ENCODE data around the gene CNTNAP2. TPM values are rescaled to one million over a fixed set of nuclear protein-coding genes. Genes with fewer than 3 reads are reported as not detected.

CNTNAP2 gene
- total RNA-seq, 4 donors from 2014 or later: 0.91 to 16.0 TPM; not detected in 2

DNA sequence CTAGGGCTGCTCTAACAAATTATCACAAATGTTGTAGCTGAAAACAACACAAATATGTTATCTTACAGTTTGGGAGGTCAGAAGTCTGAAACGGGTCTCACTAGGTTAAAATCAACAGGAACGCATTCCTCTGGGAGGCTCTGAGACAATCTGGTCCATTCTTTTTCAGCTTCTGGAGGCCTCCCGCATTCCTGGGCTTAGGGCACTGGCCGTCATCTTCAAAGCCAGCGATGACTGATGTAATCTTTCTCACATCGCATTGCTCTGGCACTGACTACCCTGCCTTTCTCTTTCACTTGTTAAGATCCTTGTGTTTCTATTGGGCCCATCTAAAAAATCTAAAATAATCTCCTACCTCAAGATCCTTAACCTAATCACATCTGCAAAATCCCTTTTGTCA is 1402.5 kb downstream of the CNTNAP2 start:
- Histone ChIP-seq H3K27ac (no peak overlapping the region), H3K27me3 (no peaks in the 10 kb centered on the region)
- no peak for TF ChIP-seq POLR2A (IDR thresholded peaks at IDR 0.05)

DNA sequence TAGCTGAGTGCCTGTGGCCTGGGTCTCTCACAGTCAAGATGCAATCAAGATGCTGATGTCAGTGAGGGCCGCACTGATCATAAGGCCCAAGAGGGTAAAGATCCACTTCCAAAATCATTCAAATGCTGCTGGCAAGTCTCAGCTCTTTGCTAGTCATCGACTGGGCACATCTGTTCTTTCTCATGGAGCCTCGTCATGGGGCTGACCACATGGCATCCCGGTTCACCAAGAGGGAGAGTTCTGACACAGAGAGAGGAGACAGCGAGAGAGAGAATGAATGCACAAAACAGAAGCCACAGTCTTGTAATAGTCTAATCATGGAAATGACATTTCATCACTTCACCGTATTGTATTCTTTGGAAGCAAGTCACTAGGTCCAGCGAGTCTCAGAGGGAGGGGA is 1406.5 kb downstream of the CNTNAP2 start:
- Histone ChIP-seq H3K27me3 (no peaks in the 10 kb centered on the region), H3K36me3 (no peaks in the 10 kb centered on the region), H3K4me1 (no peaks in the 10 kb centered on the region), H3K27ac (no peak overlapping the region), H3K4me3 (no peak overlapping the region), H3K9me3 (no peaks in the 10 kb centered on the region)
- intact Hi-C loops (cut with DNase I; ENCODE audit: low total_unique reads): no loop called here
- TF ChIP-seq POLR2A (IDR thresholded peaks at IDR 0.05): no peak
- TF ChIP-seq, protein P1, sequence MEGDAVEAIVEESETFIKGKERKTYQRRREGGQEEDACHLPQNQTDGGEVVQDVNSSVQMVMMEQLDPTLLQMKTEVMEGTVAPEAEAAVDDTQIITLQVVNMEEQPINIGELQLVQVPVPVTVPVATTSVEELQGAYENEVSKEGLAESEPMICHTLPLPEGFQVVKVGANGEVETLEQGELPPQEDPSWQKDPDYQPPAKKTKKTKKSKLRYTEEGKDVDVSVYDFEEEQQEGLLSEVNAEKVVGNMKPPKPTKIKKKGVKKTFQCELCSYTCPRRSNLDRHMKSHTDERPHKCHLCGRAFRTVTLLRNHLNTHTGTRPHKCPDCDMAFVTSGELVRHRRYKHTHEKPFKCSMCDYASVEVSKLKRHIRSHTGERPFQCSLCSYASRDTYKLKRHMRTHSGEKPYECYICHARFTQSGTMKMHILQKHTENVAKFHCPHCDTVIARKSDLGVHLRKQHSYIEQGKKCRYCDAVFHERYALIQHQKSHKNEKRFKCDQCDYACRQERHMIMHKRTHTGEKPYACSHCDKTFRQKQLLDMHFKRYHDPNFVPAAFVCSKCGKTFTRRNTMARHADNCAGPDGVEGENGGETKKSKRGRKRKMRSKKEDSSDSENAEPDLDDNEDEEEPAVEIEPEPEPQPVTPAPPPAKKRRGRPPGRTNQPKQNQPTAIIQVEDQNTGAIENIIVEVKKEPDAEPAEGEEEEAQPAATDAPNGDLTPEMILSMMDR (IDR thresholded peaks at IDR 0.05): no peak
- no peak for DNase-seq

More for the DNA sequence above, 1402.5 kb downstream of the CNTNAP2 start:
- Histone ChIP-seq H3K4me3 (no peak overlapping the region), H3K4me1 (no peaks in the 10 kb centered on the region), H3K36me3 (no peaks in the 10 kb centered on the region), H3K9me3 (no peaks in the 10 kb centered on the region)
- no peak for DNase-seq
- intact Hi-C loops (cut with DNase I; ENCODE audit: low total_unique reads): no loop called here

DNA sequence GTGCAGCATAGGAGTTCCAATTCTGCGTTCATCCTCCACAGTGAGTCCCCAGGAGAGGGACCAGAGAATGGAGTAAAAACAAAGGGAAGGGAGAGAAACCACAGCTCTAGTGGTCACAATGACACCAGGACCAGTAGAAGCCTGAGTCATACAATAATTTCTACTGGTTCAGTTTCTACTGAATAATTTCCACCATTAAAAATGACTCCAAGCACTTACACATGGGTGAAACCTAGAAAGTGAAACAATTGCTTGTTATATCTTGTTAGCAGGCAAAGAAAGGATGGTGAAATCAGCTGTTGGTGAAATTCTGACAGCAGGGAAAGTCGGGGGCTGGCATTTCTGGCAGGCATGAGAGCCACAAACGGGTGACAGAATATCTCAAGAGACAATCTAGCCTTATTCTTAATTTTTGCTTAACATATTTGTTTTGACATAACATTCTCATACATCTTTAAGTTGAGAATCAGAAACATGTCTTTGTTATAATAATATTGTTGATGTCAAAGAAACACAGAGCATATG is 1408.2 kb downstream of the CNTNAP2 start:
- TF ChIP-seq POLR2A (IDR thresholded peaks at IDR 0.05): no peak
- TF ChIP-seq, protein P1 (IDR thresholded peaks at IDR 0.05): no peak
- no peak for DNase-seq
- Histone ChIP-seq H3K27ac (no peak overlapping the region), H3K36me3 (no peaks in the 10 kb centered on the region), H3K4me3 (no peak overlapping the region), H3K4me1 (no peaks in the 10 kb centered on the region), H3K27me3 (no peaks in the 10 kb centered on the region), H3K9me3 (no peaks in the 10 kb centered on the region)
- intact Hi-C loops (cut with DNase I; ENCODE audit: low total_unique reads): no loop called here

DNA sequence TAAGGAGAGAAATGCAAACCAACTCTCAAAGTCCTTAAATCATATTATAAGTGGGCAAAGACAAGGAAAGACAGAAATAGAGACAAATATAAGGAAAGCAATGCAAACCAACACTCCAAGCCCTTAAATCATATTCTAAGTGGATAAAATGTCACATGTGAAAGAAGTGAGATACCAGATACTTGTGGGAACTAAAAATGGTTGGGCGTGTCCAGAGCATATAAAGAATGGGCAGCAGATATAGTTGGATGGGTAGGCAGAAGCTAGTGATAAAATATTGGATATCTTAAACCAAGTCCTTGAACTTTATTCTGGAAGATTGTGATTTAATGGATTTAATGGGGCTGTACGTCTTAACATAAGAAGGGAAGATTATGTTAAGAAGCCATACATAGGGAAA is 1408.7 kb downstream of the CNTNAP2 start:
- intact Hi-C loops (cut with DNase I; ENCODE audit: low total_unique reads): no loop called here

DNA sequence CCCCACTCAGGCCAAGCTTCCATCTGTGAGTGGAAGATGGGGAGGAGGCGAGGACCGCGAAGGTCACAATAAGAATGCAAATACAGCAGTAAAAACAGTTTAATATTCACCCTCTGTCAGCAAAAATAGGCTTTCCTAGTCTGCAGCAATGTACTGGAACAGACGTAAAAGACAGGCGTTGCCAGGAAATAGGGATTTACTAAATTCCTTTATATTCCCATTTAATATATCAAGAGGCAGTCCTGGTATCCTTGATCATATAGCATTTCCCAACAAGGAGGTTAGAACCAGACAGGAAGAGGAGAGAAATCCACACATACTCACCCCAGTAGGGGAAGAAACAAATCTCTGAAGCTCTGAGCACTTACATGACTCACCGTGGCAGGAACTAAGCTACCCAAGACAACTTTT is 1419.1 kb downstream of the CNTNAP2 start:
- H3K4me1 ChIP-seq: no peaks in the 10 kb centered on the region
- no peak overlapping the region for H3K4me3 ChIP-seq
- TF ChIP-seq, protein P1 (IDR thresholded peaks at IDR 0.05): no peak
- no peak for TF ChIP-seq POLR2A (IDR thresholded peaks at IDR 0.05)
- DNase-seq: no peak
- intact Hi-C loops (cut with DNase I; ENCODE audit: low total_unique reads): no loop called here
- H3K9me3 ChIP-seq: no peaks in the 10 kb centered on the region
- no peak overlapping the region for H3K27ac ChIP-seq
- H3K27me3 ChIP-seq: no peaks in the 10 kb centered on the region
- no peaks in the 10 kb centered on the region for H3K36me3 ChIP-seq

More for the DNA sequence above, 1408.7 kb downstream of the CNTNAP2 start:
- H3K9me3 ChIP-seq: no peaks in the 10 kb centered on the region
- DNase-seq: no peak
- H3K27ac ChIP-seq: no peak overlapping the region
- H3K27me3 ChIP-seq: no peaks in the 10 kb centered on the region
- TF ChIP-seq, protein P1 (IDR thresholded peaks at IDR 0.05): no peak
- TF ChIP-seq POLR2A (IDR thresholded peaks at IDR 0.05): no peak
- H3K4me1 ChIP-seq: no peaks in the 10 kb centered on the region
- no peaks in the 10 kb centered on the region for H3K36me3 ChIP-seq
- no peak overlapping the region for H3K4me3 ChIP-seq

DNA sequence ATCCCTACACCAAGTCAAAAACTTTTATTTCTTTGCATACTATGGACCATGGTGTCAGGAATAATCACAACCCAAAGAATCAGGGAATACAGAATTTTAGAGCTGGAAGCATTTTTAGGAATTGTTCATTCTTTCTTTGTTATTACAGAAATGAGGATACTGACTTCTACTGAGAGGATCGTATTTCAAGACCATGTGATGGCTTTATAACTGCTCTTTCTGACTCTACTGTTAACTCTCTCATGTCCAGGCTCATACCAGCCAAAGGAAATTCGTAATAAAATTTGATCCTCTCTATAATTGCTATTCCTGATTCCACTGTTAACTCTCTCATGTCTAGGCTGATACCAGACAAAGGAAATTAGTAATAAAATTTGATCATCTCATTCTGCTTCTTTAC is 1423.1 kb downstream of the CNTNAP2 start:
- intact Hi-C loops (cut with DNase I; ENCODE audit: low total_unique reads): no loop called here
- TF ChIP-seq, protein P1 (IDR thresholded peaks at IDR 0.05): no peak
- no peak for TF ChIP-seq POLR2A (IDR thresholded peaks at IDR 0.05)
- H3K4me1 ChIP-seq: no peaks in the 10 kb centered on the region
- no peaks in the 10 kb centered on the region for H3K36me3 ChIP-seq
- H3K27ac ChIP-seq: no peak overlapping the region
- DNase-seq: no peak
- no peaks in the 10 kb centered on the region for H3K27me3 ChIP-seq
- no peaks in the 10 kb centered on the region for H3K9me3 ChIP-seq
- no peak overlapping the region for H3K4me3 ChIP-seq

Data from uterus (tissue), 4 donors.